Gastroesophageal sphincter (tissue), 3 donors: ENCODE results near the gene DPYSL4.

ENCODE experiments used
- POLR2A ChIP-seq, 2 donors: fragments of 450-650 bp; IDR thresholded peaks; one replicate each; pipeline ENCODE4 v1.6.1; 2017; ENCODE audit warnings: antibody characterized with exemption in 2 of 2, mild to moderate bottlenecking in 2 of 2, moderate library complexity in 1 of 2
- TF ChIP-seq, protein P1 (sequence below), 4 experiments: fragments of 200-600 bp in 2 of 4; fragments of 450-650 bp in 2 of 4; sonication (generic) in 1 of 4; IDR thresholded peaks; one replicate each; pipeline ENCODE4 v1.5.1; 2017 to 2019; ENCODE audit warnings: antibody characterized with exemption in 4 of 4, mild to moderate bottlenecking in 2 of 4, moderate library complexity in 2 of 4

DNA sequence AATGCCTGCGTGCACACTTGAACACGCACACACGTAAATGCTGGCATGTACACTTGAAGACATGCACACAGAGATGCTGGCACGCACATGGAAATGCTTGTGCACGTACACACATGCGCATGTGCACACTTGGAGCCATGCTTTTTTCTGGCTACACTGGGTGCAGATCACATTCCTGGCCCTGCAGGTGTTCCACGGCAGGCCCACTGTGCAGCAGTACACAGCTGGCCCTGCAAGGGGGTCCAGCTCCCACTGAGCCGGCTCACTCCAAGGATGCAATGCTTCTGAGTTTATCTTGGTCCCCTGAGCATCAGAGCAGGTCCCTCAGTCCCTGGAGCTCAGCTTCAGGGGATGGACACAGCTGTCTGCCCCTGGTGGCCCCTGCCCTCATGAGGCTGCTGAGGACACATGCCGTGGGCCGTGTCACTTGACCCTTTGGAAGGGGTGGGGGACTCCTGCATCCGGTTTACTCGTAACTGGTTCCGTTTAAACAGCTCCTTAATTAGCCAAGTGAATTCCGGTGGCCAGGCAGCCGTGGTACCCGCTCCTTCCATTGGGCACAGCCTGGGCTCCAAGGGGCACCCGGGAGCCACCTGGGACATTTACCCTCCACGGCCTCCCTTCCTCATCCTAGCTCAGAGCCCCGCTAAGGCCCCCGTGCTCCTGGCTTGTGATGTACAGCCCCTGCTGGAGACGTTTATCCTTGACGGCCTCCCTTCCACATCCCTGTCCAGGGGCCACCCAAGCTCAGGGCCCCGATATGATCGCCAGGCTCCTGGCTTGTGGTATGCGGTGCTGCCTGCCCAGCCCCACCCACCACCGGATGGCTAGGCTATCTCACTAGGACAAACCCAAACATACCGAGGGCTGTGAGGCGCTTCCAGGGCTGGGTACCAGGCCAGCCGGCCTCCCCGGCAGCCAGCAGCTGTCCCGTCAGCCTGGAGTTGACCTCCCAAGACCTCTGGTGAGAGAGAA lies 39.5 kb upstream of the DPYSL4 start:
- TF ChIP-seq, protein P1, sequence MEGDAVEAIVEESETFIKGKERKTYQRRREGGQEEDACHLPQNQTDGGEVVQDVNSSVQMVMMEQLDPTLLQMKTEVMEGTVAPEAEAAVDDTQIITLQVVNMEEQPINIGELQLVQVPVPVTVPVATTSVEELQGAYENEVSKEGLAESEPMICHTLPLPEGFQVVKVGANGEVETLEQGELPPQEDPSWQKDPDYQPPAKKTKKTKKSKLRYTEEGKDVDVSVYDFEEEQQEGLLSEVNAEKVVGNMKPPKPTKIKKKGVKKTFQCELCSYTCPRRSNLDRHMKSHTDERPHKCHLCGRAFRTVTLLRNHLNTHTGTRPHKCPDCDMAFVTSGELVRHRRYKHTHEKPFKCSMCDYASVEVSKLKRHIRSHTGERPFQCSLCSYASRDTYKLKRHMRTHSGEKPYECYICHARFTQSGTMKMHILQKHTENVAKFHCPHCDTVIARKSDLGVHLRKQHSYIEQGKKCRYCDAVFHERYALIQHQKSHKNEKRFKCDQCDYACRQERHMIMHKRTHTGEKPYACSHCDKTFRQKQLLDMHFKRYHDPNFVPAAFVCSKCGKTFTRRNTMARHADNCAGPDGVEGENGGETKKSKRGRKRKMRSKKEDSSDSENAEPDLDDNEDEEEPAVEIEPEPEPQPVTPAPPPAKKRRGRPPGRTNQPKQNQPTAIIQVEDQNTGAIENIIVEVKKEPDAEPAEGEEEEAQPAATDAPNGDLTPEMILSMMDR (IDR thresholded peaks at IDR 0.05) = no peak
- no peak for TF ChIP-seq POLR2A (IDR thresholded peaks at IDR 0.05)
